Activated naive CD4-positive, alpha-beta T cell treated with Interleukin-2 at 50 U/mL for 16 hours (primary cell): ENCODE results near the gene PNPLA2.
A peak's percentile ranks its signal among the peaks of the same experiment; 100 is the strongest.

ENCODE experiments used
- DNase-seq: peaks from one replicate; pipeline ENCODE4 v3.0.0-alpha.2; 2020

Gene PNPLA2

GRCh38 chr11:786235-787083, 32.3 kb upstream of the PNPLA2 start:
- DNase-seq, result no peak

- DNase-seq, result no peak
Observed at GRCh38 chr11:787084-787675, 31.5 kb upstream of the PNPLA2 start.

- no peak for DNase-seq
Observed at GRCh38 chr11:788009-788640, 30.6 kb upstream of the PNPLA2 start.

- no peak for DNase-seq
Observed at GRCh38 chr11:788953-789940, 29.5 kb upstream of the PNPLA2 start.

GRCh38 chr11:789943-790342, 28.8 kb upstream of the PNPLA2 start, which contains the start of gene CEND1:
Gene CEND1 (minus strand): TSS chr11:790090. CDS start chr11:788576, 1,514 bp downstream.
- peak; percentile 49 for DNase-seq

- DNase-seq, result no peak
Observed at GRCh38 chr11:790721-791564, 27.8 kb upstream of the PNPLA2 start.

GRCh38 chr11:791658-792534, 26.8 kb upstream of the PNPLA2 start:
- no peak for DNase-seq

GRCh38 chr11:792535-792821, 26.2 kb upstream of the PNPLA2 start:
- DNase-seq, result no peak

GRCh38 chr11:792873-793272, 25.8 kb upstream of the PNPLA2 start:
- no peak for DNase-seq

- DNase-seq, result no peak
Observed at GRCh38 chr11:793556-793955, 25.2 kb upstream of the PNPLA2 start.

GRCh38 chr11:794013-794765, 24.5 kb upstream of the PNPLA2 start:
- DNase-seq, result no peak

GRCh38 chr11:794766-795633, 23.7 kb upstream of the PNPLA2 start:
- no peak for DNase-seq

GRCh38 chr11:795634-796564, 22.8 kb upstream of the PNPLA2 start:
- DNase-seq, result peak; percentile 86

- no peak for DNase-seq
Observed at GRCh38 chr11:796565-797295, 22.0 kb upstream of the PNPLA2 start.

GRCh38 chr11:797296-798092, 21.2 kb upstream of the PNPLA2 start:
- DNase-seq, result peak; percentile 78

- peak; percentile 87 for DNase-seq
Observed at GRCh38 chr11:798093-798713, 20.5 kb upstream of the PNPLA2 start, which contains the start of gene SLC25A22. Gene SLC25A22 (minus strand): TSS chr11:798281. CDS start chr11:795006, 3,275 bp downstream.
